ENCODE data around the gene DLG2.

DLG2 gene

DNA sequence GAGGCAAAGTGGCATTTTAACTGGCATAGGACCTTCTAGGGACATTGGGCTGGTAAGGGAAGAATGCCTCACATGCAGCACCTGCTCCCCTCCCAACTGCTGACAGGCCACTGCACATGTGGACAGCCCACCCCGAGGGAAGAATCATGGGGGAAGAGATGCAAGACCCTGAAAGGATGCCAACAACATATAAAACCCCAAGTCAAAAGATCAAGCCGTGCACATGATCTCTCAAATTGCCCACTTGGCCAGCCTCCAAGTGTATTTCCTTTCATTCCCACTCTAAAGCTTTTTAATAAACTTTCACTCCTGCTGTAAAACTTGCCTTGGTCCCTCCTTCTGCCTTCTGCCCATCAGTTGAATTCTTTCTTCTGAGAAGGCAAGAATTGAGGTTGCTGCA lies 1393.1 kb downstream of the DLG2 start:
- DNase-seq: peak in 1 of 56 donors; percentile 31

DNA sequence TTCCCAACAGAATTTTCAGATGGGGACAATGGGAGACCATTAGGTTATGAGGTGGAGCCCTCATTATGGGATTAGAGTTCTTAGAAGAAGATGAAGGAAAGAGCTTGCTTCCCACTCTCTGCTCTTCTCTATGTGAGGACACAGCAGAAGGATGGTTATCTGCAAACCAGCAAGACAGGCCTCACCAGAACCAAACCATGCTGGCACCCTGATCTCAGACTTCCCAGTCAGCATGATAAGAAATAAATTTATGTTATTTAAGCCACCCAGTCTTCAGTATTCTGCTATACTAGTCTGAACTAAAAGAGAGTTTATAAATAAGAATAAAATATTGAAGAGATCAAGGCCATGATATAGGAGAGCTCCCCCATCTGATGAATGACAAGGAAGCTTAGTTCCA lies 1394.6 kb downstream of the DLG2 start:
- no peak for DNase-seq

DNA sequence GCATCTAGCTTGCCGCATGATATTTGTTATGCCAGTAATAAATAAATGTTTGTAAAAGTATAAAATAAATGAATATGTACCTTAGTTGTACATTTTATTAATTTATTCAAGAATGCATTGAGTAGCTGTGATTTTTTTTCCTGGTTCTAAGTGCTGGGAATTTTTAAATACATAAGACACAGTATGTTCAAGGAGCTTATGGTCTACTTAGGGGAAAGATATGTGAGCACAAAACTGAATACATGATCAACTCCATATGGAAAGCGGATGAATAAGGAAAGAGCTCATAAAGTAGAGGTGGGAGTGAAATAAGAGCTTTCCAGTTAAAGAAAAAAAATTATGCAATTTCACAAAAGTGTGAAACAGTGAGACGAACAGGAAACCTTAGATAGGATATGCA lies 1396.7 kb downstream of the DLG2 start:
- no peak for DNase-seq

DNA sequence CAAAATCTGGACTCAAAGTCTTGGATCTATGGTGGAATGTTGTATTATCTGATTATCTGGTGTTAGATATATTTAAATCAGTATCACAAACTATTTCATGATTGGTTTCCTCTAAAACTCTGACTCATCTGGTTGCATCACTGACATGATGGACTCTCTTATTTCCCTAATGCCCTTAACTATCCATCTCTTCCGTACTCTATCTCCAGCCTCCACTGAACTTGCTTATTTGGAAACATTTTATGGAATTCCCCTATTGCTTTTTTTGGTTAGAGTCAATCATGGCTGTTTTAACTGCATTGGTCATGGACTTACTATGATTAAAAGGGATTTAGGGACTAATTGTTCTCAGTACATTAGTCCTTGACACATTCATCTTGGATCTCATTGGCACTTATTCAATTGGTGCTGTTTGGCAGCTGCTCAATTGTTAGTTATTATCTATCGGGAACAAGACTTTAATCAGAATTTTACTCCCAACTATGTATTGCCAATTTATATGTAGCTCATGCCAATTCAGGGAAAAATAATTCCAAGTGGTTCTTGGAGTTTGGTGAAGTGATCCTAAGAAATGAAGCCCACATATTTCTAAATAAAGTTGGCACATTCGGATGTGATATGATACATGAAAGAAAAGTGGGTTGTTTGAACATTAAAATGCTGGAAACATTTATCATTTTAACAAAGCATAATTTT lies 1399.0 kb downstream of the DLG2 start:
- peak in 1 of 56 donors; percentile 5 for DNase-seq

DNA sequence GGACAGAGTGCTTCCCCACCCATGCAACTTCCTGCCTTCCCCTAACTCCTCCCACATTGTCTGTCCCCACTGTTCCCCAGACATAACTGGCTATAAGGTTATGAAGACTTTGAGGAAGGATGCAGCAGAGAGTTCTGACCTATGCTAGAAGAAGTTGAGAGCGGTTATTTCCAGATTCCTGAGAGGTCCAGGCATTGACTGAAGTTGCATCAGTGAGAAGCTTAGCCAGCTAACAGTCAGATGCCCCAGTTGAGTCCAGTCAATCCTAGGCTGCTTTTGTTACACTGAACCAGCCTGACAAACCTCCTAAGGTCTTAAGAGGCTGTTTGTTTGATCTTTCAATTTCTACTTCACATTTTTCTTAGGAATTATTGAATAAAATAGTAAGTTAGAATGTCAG lies 1403.1 kb downstream of the DLG2 start:
- DNase-seq: no peak

DNA sequence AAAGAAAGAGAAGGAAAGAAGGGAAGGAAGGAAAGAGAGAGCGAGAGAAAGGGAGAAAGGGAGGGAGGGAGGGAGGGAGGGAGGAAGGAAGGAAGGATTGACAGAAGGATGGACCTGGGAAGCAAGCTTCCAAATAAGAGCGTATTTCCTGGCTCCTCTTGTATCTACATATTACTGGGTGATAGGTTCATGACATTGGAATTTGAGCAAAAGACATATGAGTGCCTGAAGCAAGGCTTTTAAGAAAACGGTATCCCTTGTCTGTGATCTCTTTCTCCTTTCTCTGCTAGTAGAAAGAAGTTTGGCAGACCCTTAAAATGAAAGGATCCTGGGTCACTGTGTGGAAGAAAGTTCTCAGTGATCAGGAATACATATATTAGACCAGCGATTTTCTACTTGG lies 1408.8 kb downstream of the DLG2 start:
- no peak for DNase-seq

DNA sequence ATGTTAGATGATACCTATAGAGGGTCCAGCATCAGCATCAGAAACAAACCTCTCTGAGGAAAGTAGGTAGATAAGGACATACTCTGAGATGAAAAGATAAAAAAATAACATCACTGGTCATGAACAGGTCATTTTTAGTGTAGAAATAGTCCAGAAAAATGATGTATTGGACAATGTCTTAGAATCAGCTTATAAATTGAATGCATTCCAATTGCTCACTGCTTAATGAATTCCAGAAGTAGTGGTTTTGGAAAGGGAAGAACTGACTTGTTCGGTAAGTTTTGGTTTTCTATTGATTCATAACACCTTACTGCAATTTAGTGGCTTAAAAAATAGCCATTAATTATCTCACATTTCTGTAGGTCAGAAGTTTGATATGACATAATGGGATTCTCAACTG lies 1411.5 kb downstream of the DLG2 start:
- DNase-seq: no peak

DNA sequence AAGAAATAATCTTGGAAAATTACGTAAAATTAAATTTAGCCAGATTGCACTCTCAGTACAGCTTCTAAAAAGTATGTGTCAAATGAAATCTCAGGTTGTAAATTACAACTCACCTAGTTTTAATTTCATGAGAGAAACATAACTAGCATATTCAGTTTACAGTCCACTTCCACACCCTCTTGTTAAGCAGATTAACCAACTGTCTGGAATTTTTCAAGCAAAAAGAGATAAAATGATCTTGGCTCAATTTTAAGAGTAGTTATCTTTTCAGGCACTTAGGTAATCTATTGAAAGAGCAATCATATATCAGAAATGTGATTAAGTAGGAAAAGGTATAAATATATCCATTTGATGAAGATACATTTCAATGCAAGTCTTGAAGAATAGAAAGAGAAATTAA lies 1412.6 kb downstream of the DLG2 start:
- no peak for DNase-seq

DNA sequence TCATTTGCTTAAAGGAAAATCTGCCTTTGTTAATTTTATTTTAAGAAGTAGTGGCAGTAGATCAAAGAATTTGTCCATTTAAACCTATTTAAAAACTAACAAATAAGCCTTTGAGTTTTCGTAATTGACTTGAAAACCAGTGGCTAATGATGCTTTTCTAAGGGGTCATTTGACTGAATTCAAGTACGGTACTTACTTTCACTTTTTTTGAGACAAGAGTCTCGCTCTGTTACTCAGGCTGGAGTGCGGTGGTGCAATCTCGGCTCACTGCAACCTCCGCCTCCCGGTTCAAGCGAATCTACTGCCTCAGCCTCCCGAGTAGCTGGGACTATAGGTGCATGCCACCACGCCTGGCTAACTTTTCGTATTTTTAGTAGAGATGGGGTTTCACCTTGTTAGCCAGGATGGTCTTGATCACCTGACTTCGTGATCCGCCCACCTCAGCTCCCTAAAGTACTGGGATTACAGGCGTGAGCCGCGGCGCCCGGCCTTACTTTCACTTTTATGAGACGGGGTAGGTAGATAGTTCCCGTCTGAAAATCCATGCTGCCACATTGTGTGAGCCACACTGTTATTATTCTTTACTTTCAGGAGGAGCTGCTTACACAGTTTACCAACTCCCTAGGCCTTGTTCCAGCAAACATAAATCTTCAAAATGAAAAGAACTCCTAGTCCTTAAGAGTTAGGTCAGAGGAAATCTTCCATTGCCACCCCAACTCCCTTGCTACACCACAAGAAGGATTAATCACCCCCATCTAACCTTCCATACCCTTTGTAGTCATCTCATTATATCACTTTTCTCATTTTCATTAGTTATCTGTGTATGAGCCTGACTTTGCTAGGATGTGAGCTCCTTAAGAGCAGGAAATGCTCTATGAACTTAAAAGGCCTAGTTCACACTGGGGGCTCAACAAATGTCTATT lies 1414.4 kb downstream of the DLG2 start:
- peak in 6 of 56 donors; percentile 3 to 38 (median 14) for DNase-seq

DNA sequence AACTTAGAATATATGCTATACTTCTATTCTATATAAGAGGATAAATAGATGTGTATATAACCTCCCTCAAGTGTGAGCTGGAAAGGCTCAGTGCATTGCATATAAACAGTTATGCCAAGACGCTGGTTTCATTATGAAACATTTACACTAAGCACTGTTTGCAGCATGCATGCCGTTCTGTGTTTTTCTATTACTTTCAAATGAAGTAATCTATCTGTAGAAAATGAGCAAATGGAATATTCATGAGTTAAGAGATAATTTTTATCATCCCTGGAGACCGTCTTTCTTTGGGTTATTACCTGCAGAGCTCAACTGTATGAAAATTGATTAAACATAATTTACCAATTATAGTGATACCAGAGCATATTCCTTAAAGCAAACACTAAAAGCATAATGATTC lies 1415.2 kb downstream of the DLG2 start:
- no peak for DNase-seq

DNA sequence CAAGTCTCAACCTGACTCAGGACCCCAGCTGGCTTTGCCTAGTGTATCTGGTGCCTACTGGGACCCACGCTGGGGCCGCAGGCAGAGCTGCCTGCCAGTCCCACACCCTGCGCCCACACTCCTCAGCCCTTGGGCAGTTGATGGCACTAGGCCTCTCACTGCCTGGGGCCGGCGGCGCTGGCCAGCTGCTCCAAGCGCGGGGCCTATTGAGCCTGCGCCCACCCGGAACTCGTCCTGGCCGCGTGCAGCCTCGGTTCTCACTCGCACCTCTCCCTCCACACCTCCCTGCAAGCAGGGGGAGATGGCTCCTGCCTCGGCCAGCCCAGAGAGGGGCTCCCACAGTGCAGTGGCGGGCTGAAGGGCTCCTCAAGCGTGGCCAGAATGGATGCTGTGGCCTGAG lies 1432.4 kb downstream of the DLG2 start:
- no peak for DNase-seq

DNA sequence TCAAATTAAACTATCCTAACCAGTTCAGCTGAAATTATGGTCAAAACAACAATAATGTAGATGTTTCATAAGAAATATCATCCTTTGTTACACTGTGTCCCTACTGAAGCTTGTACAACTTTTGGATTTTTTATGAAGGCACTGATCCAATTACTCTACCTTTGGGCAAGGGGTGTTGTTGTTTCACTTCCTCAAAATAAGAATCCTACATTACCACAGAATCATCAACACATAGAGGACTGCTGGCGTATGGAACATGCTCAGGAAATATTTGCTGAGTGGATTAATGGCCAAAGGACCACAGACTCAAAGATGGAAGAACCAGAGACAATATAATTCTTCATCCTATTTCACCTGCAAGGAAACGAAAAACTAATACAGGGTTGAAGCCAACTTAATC lies 1433.4 kb downstream of the DLG2 start:
- DNase-seq: no peak

DNA sequence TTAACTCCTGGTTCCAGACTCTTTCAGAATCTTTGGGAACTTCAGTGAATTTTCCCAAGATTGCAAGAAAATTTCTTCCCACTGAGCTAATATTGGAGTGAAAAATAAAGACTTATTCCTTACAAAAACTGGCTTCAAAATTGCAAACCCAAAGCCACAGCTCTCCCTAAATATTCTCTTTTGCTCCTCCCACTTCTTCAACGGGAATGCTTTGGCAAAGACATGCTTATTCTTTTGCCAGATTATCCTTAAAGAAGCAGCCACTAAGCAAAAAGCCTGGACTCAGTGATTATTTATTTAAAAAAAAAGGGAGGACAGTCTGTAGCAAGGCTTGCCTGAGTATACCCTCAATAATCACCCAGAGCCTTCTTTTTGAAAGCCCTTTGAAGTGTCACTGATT lies 1438.6 kb downstream of the DLG2 start:
- no peak for DNase-seq

DNA sequence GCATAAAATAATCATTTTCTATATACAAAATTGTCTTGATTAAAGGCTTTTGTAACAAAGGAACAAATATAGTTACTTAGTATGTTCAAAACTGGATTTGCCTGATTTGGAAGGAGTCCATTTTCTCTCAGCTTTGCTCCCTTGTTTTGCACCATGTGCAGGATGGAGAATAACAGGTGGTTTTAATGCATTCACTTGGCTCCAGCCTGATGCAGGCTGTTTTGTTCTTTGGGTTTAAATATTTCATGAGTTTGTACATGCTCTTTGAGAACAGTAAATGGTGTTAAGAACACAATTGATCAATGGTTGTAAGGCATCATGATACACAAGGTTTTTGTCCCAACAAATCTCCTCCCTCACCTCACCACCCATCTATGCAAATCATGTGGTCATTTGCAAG lies 1454.1 kb downstream of the DLG2 start:
- DNase-seq: no peak

DNA sequence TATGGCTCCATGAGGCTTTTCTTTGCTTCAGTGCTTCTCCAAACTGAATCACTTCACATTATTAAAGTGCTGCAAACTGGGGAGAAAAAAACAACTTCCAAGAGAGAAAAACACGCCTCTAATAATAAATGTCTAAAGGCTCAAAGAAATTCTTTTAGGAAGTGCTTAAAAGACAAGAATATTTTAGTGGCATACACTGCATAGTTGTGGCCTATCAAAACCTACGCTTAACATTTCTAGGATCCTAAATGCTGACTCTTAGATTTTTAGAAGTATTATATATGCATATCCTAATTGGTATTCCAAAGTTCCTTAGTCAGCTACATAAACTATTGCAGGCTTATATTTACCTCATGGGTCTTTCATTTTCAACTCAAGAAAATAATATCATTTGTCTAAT lies 1462.0 kb downstream of the DLG2 start:
- DNase-seq: no peak

DNA sequence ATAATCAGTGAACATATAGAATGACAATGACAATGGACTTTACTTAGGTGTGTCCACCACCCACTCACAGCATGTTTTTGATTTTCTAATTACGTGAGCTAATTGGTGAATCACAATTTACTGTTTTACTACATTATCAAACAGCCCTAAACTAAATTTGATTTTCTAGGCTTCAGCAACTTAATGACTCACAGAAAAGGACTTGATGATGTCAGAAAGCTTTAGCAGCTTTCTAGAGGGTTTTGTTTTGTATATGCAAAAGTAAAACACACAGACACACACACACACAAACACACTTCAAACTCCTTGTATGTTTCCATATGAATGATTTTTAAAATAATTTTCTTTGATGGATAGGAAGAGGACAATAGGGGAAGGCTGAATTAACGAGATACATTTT lies 1462.4 kb downstream of the DLG2 start:
- DNase-seq: no peak

DNA sequence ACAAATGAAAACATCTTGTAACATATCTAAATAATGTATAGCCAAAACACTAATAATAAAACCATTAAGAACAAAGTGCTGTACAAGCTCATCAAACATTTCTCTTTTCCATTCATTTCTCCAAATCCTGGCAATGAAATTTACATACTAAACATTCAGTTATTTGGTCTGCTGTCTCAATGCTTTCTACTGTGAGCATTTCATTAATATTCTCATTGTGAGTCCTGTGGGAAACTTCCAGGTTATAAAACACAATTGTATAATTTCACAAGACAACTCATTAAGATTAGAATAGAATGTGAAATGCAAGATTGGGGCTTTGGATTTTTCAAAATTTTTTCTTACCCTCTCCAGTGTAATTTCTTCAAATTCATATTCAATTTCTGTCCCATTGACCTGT lies 1464.0 kb downstream of the DLG2 start:
- DNase-seq: no peak

DNA sequence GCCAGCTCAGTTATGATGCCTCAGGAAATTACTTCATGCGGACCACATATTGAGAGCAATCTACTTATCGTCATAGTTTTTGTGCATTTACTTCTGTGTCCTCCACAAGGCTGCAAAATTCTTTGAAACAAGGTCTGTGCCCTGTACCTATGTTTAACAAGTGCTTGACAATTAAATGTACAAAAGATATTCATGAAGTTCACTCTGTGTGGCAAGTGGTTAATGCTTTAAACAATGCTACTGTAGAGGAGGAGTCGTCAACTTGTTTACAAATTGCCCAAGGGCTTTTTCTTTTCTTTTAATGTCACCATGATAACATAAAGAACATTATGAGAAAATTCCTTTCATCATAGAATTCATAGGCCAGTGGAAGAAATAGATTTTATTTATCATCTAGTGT lies 1469.5 kb downstream of the DLG2 start:
- no peak for DNase-seq

DNA sequence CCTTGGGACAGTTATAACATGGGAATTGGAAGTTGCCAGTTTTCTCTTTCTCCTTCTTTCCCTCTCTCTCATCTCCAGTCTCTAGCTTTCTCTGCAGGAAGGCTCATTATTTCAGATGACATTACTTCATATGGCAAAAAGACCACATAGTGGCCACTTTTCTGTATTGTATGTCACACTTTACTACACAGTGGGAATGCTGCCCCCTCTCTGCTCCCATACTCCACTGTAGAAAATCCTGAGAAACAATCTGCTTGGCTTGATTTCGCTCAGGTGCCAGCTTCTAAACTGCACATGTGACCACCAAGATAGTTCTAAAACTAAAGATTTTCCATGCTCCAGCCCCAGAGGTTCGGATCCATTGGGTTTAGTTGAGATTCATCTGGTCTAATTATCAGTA lies 1480.3 kb downstream of the DLG2 start:
- DNase-seq: no peak

DNA sequence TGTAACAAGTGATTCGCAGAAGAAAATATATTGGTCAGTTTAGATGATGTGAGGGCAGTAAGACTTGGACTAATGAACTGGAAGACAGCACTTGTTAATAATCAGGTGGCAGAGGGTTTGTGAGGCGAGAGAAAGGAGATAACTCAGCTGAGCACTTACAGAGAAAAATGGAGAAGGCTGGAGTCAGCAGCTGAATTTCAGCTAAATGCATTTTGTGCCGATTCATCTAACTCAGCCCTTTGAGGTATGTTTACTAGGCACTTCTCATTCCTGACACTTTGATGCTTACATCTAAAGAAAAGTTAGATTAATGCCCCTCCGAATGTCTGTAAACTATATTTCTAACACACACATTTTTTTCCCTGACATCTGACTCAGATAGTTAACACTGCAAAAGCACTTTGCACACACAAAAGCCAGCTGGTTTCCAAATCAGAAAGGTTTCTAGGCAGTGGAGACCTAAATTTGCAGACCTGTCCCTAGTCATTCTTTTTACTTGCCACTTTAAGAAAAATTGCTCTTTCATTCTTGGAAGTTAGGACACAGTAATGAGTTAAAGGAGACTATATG lies 1481.4 kb downstream of the DLG2 start:
- DNase-seq: no peak

DNA sequence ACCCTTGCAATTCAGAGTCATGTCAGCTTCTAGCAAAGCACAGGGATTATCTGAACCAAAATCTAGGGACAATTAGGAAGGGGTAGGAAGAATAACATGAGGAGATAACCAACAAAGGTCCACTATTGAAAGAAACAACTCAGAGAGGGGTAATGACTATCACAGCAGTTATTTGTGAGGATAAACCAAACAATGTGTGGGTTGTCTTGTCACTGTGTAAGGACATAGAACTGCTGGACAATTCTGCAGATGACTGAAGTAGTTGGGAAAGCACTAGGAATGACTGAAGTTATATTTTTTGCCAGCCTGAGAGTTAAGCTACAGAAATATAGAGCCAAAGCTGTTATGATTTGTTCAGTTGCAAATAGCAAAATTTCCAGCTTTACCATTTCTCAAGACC lies 1482.6 kb downstream of the DLG2 start:
- peak in 3 of 56 donors; percentile 5 to 31 (median 10) for DNase-seq

DNA sequence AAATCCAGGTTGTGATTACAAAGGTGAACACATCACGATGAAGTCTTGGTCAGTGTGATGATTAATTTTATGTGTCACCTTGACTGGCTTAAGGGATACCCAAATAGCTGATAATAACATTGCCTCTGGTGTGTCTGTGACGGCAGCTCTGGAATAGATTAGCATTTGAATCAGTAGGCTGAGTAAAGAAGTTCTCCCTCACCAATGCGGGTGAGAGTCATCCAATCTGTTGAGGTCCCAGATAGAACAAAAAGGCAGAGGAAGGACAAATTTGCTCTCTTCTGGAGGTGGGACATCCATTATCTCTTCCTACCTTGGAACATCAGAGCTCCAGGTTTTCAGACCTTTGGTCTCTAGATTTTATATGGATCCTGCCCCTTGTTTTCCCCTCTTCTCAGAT lies 1484.7 kb downstream of the DLG2 start:
- DNase-seq: no peak

All from amygdala (tissue), 56 donors.